C1 segment of cervical spinal cord (tissue), 14 donors: Measurements from ENCODE around the gene ACSL1.

Experiments
- DNase-seq, 14 donors: peaks; one replicate each; lab custom pipeline; 2025; lab: John Stamatoyannopoulos, UW

The ACSL1 gene

DNA sequence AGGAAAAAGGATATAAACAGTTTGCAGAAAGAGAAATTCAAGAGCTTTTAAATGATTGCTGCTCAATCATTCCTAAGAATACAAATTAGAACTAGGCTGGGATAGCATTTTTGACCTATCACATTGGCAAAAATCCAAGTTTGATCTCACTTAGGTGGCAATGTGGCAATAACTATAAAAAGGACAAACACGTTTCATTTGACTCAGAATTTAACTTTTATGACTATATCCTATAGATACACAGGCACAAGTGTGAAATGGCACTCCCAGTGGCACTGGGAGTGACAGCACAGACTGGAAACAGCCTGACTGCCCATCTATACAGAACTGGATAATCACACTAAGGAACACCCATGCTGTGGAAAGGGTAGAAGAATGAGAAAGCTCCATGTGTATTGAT, 103.0 kb downstream of the ACSL1 start:
- no peak for DNase-seq

DNA sequence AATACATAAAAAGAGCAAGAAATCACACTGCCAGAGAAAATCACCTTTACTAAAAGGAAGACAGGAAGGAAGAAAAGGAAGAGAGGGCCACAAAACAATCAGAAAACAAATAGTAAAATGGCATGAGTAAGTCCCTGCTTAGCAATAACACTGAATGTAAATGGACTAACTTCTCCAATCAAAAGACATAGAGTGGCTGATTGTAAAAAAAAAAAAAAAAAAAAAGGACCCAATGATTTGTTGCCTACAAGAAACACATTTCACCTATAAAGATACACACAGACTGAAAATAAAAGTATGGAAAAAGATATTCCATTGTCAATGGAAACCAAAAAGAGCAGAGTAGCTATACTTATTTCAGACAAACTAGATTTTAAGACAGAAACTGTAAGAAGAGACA, 104.5 kb downstream of the ACSL1 start:
- no peak for DNase-seq

DNA sequence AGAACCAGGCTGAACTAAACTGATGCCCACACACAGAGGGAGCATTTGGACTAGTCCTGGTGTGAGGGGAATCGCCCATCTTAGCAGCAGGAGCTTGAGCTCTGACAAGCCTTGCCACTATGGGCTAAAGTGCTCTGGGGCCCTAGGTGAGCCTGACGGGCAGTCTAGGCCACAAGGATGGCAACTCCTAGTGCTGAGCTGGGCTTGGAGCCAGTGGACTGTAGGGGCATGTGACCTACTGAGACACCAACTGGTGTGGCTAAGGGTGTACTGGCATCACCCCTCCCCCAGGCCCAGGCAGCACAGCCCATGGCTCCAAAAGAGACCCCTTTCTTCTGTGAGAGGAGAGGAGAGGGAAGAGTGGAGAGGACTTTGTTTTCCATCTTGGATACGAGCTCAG, 106.4 kb downstream of the ACSL1 start:
- DNase-seq = no peak

DNA sequence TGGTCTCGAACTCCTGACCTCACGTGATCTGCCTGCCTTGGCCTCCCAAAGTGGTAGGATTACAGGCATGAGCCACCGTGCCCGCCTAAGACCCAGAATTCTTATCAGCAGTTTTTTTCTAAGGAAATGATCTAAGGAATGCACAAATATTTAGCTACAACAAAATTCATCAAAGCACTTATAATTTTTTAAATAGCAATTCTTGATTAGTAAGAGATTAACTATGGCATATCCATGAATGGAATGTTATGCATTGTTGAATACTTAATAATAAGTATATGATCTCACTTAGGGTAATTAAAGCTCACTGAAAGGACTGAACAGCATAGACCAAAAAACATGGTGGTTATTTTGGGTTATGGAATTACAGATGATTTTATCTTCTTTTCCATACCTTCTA, 110.2 kb downstream of the ACSL1 start:
- no peak for DNase-seq

DNA sequence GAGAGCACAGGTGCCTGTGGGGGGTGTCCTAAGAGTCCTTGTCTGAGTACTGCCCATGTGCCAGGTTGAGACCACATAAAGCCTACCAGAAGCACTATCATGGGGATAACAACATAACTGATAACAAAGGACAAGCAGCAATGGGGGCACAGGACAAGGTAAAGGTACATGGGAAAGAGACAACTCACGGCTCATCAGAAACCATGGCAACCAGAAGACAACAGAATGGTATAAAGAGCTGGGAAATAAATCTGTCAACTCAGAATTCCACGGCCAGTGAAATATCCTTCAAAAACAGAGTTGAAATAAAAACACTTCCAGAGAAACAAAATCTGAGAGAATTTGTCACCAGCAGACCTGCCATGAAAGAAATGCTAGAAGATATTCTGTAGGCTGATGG, 111.9 kb downstream of the ACSL1 start:
- no peak for DNase-seq

DNA sequence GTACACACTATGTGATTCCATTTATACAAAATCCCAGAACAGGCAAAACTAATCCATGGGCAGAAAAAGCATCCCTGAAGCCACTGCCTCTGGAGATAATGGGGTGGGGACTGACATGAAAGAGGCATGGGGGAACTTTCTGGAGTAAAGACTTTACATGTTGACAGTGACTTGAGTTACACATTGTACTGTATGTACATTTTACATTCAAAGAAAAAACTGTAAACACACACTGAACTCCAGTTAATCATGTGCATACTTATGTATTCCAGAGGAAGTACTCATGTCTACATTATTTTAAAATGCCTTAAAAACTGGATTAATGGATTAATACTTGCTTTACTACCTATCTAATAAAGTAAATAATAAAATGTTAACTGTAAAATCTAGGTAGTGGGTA, 113.4 kb downstream of the ACSL1 start:
- no peak for DNase-seq

DNA sequence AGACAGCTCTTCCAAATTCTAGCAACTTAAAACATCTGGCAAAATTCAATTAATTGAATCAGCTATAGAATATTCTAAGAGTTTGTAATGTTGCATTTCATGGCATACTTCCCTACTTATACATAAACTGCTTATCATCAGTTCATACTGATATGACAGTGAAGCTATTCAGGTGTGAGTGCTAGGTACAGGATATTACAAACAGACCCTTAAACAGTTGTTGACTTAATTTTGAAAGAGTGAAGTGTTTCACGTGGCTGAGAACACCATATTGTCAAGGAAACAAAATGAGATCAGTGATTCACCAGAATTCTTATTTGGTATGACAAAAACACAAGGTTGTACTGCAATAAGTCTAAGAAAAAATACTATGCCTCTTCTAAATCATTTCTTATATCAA, 119.3 kb downstream of the ACSL1 start:
- DNase-seq = no peak

DNA sequence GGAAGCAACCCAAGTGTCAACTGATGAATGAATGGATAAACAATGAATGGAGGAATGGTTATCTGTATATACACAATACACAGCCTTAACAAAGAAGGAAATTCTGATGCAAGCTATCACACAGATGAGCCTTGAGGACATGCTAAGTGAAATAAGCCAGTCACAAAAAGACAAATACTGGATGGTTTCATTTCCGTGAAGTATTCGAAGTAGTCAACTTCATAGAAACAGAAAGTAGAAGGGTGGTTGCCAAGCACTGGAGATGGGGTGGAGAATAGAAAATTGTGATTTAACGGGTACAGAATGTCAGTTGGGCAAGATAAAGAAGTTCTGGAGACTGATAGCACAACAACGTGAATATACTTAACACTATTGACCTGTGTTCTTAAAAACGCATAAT, 120.1 kb downstream of the ACSL1 start:
- DNase-seq = no peak
